GM08714 (cell line): ENCODE data around the gene KRT222.

Experiments
- H3K4me3 ChIP-seq: fragments of 200-500 bp; sonication (Bioruptor generic); 2 replicates; pipeline ENCODE4 v1.5.1; 2014; ENCODE audit warnings: mild to moderate bottlenecking, low read length, inconsistent platforms
- ZNF274 ChIP-seq: IDR thresholded peaks from 2 replicates; pipeline ENCODE4 v1.6.1; 2012; ENCODE audit warnings: mild to moderate bottlenecking, low read depth, low read length

Gene KRT222

DNA sequence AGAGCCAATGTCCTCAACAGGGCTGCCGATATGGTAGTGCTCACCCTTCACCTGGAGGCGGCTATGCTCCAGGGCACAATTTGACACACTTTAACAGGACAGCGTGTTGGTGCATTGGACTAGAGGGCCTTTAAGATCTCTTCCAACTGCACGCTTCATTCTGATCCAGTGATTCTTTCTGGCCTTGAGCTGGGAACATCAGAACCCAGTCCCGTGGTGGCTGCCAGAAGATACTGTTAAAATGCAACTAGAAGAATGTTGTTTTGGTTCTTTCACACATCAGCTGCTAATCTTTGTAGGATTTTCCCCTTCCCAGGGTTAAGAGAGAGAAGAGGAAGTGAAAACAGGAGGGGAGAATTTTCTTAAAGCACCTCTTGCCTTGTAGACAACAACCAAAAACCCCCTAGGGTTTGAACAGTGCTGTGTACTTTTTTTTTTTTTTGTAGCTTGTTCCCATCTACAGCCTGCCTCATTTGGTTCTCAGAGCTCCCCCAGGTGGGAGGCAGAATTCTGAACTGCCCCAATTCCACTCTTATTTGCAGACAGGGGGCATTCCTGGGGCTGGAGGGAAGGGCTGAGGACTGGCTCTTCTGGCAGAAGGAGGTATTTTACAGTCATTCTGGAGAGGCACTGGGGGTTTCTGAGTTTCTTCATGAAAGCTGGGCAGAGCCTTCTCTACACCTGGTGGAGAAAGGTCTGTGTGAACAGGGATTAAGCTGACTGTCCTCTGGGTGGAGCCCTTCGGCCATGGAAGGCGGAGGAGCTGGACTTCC lies 49.7 kb downstream of the KRT222 start:
- TF ChIP-seq ZNF274, result no peak
- no peak overlapping the region; the same call in 1 of the 2 replicates for H3K4me3 ChIP-seq

DNA sequence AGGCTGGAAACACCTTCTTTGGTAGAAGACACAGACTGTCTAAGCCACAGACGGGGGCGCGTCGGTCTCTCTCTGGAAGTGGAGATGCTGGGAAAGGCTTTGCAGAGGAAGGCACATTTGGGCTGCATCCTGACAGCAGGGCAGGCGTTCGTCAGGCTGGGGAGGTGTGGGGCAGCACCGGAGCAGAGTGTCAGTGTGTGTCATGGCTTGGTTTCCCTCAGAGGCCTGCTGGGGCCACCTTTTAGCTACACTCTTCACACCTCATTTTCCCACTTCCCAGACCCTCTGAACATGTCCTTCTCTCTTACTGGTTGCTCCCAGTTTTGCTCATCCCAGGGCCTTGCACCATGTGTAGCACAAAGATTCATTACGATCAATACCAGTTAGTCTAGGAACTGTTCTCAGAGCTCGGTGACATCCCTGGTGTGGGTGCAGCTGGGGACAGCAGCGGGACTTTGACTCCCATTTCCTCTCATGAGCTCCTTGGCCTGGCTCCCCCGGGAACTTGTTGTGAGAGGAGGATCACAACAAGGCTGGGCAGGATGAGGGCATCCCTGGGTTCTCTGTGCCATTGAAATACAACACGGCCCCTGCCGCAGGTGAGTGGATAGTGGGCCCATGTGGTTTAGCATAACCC lies 50.4 kb downstream of the KRT222 start:
- no peak for TF ChIP-seq ZNF274
- no peak overlapping the region; the same call in 1 of the 2 replicates for H3K4me3 ChIP-seq

DNA sequence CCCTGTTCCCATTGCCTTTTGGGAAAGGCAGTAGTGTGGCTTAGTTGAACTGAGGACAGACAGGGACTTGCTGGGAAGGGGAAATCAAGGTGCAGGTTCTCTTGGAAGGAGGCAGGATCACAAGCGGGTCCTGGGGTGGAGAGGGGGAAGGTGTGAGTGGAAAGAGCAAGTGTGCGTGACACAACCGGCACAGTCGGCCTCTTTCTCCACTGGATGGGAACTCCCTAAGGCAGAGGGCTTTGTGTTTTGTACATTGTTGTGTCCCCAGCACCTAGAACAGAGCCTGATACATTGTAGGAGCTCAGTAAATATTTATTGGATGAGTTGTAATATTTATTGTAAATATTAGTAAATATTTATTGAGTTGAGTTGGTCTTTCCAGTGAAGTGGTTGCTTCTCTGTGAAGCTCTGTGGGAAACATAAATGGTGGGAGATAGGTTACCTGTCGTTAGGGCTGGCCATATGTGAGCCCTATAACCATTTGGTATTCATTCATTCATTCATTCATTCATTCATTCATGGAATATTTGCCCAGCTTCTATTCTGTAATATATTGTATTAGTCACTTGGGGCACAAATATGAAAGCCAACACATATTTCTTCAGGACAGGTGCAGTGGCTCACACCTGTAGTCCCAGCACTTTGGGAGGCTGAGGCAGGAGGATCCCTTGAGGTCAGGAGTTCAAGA lies 51.4 kb downstream of the KRT222 start:
- TF ChIP-seq ZNF274, result no peak
- H3K4me3 ChIP-seq, result no peak overlapping the region

DNA sequence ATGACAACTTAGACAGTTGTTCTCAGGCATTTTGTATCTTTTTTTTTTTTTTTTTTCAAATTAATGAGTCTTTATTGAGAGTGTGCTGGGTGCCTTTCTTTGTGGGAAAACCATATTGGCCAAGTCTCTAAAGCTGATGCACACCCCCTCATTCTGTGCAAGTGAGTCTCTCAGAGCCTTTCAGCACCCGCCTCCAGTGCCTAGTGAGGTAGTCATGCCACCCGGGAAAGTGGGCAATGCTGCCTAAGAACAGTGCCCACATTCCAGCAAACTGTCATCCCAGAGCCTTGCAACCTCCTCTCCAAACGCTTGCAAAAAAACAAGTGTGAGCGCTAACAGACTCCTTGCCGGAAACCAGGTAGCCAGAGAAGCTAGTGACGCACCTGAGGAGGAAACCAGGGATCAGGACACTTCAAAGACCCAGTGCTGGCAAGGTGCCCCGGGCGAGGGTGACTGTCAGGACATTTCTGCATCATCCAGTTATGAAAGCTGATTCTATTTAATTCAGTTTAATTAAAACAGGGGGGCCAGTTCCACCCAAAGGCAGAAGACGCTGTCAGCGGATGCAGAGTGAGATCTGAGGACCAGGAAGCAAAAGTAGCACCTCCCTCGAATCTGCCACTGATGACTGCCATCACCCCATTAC lies 52.3 kb downstream of the KRT222 start:
- H3K4me3 ChIP-seq, result no peak overlapping the region
- no peak for TF ChIP-seq ZNF274

DNA sequence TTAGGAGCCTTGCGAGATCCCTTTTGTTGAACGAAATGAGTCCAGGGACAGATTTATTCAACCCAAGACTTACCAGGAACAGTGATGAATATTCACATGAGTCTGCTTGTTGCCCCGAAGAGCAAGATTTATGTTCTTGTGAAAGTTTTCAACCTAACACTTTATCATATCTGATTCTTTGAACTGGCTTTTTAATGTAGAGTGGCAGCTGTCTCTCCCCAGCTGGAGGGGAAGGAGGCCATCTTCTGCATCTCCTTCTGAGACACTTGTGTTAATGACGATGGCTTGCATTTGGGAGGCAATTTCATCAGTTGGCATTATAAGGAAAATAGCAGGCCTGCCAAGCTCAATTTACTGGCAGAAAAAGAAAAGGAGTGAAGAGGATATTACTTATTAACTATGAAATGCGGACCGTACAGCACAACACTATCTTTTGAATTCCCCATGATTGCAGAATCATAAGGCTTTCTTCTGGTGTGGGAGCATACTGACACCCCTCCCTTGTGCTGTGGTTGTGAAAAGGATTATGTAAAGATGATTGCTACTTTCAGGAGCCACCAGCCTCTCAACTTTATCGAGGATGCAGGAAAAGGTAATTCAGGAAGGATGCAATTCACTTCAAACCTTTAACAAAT lies 53.0 kb downstream of the KRT222 start:
- no peak overlapping the region for H3K4me3 ChIP-seq
- no peak for TF ChIP-seq ZNF274

DNA sequence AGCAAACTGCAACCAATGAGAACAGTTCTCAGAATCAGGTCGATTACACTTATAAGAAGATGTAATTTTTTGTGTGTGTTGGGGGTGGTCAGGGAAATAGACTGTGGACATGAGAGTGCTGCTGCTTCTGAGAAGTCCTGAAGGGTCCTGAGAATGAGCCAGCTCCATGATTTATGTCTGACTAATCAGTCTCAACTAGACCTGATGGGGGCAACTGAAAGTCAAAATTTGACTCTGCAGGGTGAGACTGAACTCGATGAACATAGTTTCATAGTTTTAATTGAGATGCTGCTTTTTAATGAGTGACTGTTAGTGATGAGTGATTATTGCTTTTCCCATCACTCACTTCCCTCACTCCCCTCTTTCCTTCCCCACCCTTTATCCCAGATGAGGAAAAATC lies 54.6 kb downstream of the KRT222 start:
- no peak overlapping the region for H3K4me3 ChIP-seq
- TF ChIP-seq ZNF274, result no peak

DNA sequence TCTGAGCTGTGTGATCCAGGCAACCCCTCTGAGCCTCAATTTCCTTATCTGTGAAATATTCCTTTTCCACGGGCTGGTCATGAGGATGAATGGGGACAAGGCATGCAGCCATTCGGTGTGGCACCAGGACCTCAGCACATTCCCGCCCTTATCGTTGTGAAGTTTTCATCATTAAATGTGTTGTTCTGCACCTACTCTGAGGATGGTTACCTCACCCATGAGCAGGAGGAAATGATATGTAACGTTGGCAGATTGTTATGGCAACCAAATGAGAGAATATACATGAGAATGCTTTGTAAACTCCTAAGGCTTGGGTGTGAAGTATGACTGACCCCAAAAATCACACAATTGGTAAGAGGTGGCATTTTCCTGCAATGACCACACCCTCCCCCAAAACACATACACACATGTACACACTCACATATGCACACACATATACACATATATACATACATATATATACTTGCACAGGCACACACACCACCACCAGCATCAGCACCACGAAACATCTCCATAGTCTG lies 56.9 kb downstream of the KRT222 start:
- no peak for TF ChIP-seq ZNF274
- no peak overlapping the region for H3K4me3 ChIP-seq

DNA sequence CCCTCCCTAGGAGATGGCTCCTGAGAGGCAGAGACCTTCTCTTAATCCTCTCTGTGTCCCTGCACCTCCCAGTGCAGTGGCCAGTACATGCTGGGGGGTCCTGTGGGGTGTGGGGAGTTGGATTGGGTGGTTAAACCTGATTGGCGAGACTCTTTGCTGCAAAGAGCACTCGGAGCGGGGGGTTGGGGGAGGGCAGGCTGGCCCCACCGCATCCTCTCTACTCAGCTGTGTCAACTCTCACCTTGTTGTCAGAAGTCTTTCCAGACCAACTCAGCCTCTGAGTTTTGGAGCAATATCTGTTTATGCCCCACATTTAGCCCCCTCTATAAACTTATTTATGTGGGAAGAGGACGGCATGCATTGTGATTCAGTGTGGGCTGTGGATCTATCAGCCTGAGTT lies 57.3 kb downstream of the KRT222 start:
- no peak overlapping the region for H3K4me3 ChIP-seq
- no peak for TF ChIP-seq ZNF274

DNA sequence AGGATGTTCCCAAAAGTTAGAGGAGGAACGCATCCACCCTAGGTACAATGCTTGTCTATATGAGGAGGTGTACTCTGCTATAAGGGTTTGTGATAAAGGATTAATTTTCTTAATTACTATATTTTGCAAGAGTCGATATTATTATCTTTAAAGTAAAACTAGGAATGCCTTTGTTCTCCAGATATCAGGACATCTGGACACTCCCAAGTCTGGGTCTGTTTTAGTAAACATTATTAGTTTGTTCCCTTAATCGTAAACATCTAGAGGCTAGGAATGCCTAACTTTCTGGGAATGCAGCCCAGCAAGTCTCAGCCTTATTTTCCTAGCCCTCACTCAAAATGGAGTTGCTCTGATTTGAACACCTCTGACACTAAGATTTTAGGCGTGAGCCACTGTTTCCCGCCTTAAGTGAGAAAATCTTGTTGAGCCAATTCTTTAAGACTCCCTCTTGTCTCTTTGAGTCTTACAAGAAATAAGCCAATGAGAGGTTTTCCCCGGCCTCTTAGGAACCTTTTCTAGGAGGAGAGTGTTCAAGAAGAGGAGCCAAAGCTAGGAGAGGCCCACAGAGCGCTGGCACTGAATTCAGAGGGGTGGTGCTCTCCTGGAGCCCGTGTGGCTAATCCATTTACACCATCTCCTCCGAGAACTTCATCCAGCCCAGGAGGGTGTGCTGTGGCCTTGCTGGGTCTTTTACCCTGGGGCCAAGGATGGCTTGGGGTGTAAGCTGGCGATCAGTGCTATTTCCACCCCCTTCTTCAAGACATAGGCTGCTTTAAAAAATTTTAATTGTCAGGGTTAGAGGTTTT lies 58.2 kb downstream of the KRT222 start:
- no peak overlapping the region for H3K4me3 ChIP-seq
- no peak for TF ChIP-seq ZNF274

DNA sequence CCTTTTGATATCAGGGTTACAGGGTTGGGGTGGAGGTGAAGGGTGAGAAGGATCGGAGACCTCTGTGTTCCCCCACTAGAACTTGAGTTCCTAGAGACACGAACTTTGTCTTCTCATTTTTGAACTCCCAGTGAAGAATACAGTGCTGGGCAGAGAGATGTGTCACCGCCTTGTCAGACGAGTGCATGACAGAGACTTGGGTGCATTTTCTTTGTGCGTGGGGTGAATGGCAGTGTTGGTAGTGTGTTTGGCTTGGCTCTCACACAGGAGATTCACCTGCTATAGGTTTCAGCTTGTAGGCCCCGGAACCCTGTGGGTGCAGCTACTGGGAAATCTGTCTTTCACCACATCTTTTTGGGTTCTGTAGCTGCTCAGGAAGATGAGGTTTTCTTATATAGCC lies 59.7 kb downstream of the KRT222 start:
- no peak overlapping the region for H3K4me3 ChIP-seq
- no peak for TF ChIP-seq ZNF274
